GM19467 (cell line): ENCODE measurements around the gene PHACTR1.
A peak's percentile ranks its signal among the peaks of the same experiment; 100 is the strongest.

Experiments used
- ATAC-seq: cut with Tn5 transposase; IDR thresholded peaks from one replicate; pipeline ENCODE4 v1.9.1; 2021; ENCODE audit warnings: mild to moderate bottlenecking, moderate library complexity; ENCODE audit not compliant: unreplicated experiment

The PHACTR1 gene

DNA sequence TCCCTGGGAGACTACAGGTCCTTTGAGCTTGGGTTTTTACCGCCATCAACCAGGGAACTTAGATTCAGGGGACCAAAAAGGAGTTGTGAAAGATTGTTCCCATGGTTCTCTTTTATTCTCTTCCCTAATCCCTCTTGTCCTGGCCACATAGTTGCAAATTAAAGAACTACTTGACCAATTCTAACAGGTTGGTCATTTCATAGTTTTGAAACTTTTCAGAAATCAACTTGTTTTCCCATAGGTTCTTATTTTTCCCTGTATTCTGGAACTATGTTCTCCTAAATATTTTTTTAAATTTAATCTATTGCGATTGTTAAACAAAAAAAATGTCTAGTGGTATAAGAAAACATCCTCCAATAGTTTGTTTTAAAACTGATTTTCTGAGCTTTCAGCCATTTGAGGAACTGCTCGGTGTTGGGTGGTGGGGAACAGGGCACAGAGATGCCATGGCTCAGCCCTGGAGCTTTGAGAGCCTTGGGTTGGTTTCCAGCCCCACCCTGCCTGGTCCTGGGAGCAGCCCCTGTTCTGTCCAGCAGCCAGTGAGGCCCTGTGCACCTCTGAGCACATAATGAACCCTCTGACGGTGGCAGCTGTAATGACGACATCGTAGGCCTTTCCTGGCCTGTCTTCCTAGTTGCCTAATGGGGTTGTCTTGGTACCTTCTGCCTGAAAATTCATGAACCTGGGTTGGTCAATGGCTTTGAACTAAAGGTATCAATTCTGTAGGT, 558.3 kb downstream of the PHACTR1 start:
- no peak for ATAC-seq

DNA sequence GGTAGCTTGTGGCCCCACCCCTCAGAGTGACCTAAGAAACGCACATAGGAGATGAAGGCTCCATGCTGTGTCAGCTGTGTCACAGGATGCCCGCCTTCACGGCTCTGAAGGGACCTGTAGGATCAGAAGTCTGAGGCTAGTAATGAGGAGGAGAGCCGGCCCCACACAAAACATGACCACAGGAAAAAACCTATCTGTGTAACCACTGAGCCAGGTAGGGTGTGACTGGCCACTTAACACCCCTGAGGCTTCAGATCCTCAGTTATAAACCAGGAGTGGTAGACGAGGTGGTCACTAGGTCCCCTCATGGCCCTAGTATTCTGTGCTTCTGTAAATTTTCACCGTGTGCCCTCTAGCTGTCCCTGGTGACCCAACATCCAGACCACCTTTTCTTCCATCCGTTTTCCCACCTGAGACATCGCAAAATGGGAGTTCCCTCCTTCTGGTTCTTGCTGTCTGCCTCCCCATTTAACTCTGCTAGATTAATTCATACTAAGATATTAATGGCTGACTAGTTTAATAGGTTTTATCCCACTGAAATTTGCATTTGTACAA, 558.9 kb downstream of the PHACTR1 start:
- no peak for ATAC-seq

GRCh38 chr6:13277231-13277630, 560.7 kb downstream of the PHACTR1 start:
- no peak for ATAC-seq

- no peak for ATAC-seq
Measured at GRCh38 chr6:13278164-13278563, 561.6 kb downstream of the PHACTR1 start.

DNA sequence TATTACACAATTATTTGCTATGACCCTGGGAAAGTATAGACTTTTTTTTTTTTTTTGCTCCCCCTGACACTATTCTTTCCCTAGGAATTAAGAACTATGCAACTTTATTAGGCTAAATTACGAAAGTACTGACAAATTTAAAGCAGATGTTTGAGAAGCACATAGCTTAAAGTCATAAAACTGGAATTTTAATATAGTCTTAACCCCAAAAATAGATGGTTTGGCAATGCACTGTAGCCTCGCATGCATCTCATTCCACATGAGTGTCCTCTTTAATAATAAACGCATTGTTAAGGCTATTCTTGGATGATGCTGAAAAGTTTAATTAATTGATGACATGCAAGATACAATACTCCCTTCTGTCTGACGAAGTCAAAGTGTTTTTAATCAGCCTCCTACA, 562.4 kb downstream of the PHACTR1 start:
- no peak for ATAC-seq

DNA sequence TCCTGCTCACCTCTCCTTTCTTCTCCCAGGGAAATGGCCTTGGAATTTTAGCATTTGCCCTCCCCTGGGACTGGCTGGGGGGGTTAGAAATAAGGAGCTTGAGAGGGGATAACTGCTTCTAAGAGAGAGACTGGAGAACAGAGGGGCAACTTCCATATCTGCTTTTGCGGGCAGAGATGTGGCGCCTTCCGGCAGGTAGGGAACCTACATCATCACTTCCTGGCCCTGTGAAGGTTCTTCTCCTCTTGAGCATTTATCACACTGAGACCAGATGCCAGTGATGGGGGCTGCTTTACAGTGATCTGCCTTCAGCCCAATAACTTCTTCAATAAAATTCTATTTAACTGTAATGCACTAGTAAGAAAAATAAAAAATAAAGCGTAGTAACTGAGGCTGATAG, 563.7 kb downstream of the PHACTR1 start:
- ATAC-seq = no peak

DNA sequence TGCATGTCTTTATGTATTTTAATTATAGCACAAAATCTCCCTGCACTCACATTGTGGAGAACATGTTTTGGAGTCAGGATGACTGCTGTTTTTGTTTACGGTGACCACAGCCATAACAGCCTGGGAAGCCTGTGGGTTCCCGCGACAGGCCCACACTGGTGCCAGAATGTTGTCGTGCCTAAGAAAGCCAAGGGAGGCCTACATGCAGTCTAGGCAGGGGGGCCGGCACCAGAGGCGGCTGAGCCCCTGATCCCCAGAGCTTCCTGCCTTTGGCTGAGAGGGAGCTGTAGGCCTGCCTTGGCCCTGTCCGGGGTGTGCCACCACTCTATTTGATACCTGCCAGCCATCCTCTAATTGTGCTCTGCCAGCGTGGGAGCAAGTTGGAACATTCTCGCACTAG, 565.1 kb downstream of the PHACTR1 start:
- ATAC-seq = no peak

DNA sequence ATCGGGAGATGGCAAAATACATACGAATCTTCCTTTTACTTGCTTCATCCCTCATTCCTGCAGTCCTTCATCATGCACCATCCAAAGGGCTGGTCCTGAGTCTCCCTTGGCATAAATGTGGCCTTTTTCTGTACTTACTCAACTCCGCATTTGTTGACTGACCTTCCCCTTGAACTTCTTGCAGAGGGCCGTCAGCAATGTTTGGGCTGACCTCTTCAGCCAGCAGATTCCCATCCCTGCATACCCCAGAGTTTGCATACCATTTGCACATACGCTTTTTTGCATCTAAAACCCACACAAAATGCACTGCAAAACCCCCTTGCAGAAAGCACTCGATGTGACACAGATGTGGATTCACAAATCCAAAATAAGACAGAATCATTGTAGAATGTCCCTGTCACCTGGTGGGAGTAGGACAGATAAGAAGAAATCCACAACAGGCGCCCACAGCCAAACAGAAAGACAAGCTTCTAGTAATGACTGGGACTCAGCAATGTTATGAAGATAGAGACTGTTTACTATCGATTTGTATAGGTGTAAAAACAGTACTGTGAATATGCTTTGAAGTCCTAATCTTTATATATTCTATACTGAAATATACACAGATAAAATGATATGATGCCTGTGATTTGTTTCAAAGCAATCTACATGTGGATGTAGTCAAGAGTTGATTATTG, 566.0 kb downstream of the PHACTR1 start:
- no peak for ATAC-seq

- ATAC-seq = no peak
Measured at GRCh38 chr6:13283331-13283730, 566.8 kb downstream of the PHACTR1 start.

GRCh38 chr6:13284646-13285045, 568.1 kb downstream of the PHACTR1 start:
- ATAC-seq = no peak

GRCh38 chr6:13285705-13286104, 569.1 kb downstream of the PHACTR1 start:
- no peak for ATAC-seq

DNA sequence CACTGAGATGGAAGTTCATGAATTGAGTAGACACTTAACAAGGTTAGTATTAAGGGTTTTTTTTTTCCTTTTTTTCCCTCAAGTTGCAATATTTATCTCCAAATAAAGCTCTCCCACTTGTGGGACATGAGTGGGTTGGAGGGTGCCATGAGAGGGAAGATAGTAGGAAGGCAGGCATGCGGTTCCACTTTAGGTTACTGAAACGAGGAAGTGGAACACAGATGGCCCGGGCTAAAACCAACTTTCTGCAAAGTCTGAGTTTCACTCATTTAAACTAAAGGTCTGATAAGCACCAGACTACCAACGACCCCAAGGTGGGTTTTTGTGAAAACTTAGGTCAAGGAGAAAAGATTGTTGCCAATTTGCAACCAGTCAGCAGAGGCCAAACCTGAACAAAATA, 569.6 kb downstream of the PHACTR1 start:
- ATAC-seq = no peak

GRCh38 chr6:13287104-13287503, 570.5 kb downstream of the PHACTR1 start:
- ATAC-seq = no peak

DNA sequence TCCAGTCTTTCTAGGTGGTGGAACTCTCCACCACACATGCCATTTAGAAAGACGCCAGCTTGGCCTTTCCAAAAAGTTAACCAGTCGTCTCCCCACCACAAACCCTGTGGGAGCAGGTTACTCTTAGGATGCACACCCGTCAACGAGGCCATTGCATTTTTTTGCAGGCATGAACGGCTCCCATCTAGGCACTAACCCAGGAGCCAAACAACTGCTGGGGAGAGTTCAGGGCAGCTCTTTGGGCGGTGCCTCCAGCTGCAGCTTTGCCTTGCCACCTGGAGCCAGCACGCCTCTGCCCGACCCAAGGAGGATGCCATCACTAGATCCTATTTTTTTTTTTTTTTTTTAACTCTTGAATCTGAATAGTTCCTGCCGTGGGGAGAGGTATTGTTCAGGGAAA, 571.9 kb downstream of the PHACTR1 start:
- ATAC-seq = no peak

GRCh38 chr6:13288969-13289391, 572.4 kb downstream of the PHACTR1 start:
- ATAC-seq = no peak

- ATAC-seq = no peak
Measured at GRCh38 chr6:13289789-13290318, 573.3 kb downstream of the PHACTR1 start.

DNA sequence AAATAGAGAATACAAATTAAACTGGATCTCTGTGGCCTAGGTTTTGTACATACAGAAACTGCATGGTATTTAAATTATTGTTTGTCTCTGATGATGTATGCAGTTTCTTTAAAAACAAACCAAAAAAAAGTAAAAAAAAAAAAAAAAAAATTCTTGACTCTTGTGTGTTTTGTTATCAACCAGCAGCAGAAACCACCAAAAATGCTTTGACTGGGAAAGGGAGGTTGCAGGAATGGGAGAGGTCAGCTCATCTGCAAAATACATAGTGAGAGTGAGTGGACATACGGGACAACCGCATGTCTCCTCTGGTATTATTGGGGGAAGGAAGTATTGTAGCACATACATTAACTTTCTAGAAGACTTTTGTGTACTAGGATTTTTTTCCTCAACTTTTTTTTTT, 573.8 kb downstream of the PHACTR1 start:
- ATAC-seq = no peak

GRCh38 chr6:13292774-13293173, 576.2 kb downstream of the PHACTR1 start:
- no peak for ATAC-seq

DNA sequence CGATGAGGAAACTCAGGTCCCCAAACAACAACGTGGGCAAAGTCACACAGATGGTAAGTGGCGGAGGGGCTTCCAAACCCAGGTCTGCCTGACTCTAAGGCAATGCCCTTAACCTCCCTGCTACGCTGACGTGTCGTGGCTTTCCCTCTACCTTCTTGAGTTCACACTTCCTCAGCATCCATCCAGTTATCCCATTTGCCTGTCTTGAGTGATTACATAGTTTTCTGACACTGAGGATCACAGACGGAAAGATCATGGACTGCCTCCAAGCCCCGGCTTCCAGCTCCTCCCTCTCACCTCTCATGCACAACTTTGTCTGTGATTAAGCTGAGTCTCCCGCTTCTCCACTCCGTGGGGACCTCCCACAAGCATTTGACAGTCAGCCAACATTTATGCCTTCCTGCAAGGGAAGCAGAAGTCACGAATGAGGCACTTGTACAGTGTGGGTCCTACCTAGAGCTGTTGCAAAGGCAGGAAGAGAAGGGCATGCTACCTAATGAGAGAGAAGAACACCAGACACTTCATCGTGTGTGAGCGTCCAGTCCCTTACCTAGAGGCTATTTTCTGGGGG, 578.0 kb downstream of the PHACTR1 start:
- no peak for ATAC-seq

- ATAC-seq = no peak
Measured at GRCh38 chr6:13295576-13295975, 579.0 kb downstream of the PHACTR1 start.

GRCh38 chr6:13296536-13296997, 580.0 kb downstream of the PHACTR1 start:
- ATAC-seq = peak; percentile 38

- no peak for ATAC-seq
Measured at GRCh38 chr6:13297391-13297790, 580.8 kb downstream of the PHACTR1 start.
